OCI-LY7 (cell line): ENCODE results near the gene DNAJC11. TPM values are rescaled to one million over a fixed set of nuclear protein-coding genes. Genes with fewer than 3 reads are reported as not detected.

Source experiments
- BruUV-seq: library from RNA; stranded (reverse); fragments of 400-500 nt; replicated peaks from 2 replicates; lab custom pipeline; 2021; lab: Mats Ljungman, UMichigan
- CTCF ChIA-PET: fragments of 300-600 bp; sonication (Branson Sonifier 250); formaldehyde crosslinking; loops from one replicate; lab custom pipeline; 2022; ENCODE audit warnings: antibody characterized with exemption; ENCODE audit not compliant: unreplicated experiment; lab: Charles Lee
- POLR2A ChIA-PET: fragments of 300-600 bp; sonication (Branson Sonifier 250); formaldehyde crosslinking; loops from one replicate; lab custom pipeline; 2022; ENCODE audit warnings: antibody characterized with exemption; lab: Charles Lee
- DNase-seq: peaks from one replicate; pipeline ENCODE4 v3.0.0-alpha.2; 2015; ENCODE audit warnings: low spot score
- H2AFZ ChIP-seq: fragments of 200-600 bp; sonication (generic), shearing (Covaris generic); 2 replicates; pipeline ENCODE4 v1.6.1; 2014; ENCODE audit warnings: mild to moderate bottlenecking, antibody characterized with exemption, low read length, moderate library complexity
- H3K27ac ChIP-seq: fragments of 200-600 bp; sonication (generic); 2 replicates; pipeline ENCODE4 v1.5.1; 2014; ENCODE audit warnings: mixed run types, low read depth, mild to moderate bottlenecking, moderate library complexity, low read length, inconsistent platforms; ENCODE audit not compliant: poor library complexity, severe bottlenecking
- H3K36me3 ChIP-seq: fragments of 200-600 bp; sonication (generic); 2 replicates; pipeline ENCODE4 v1.6.1; 2014; ENCODE audit warnings: mild to moderate bottlenecking, antibody characterized with exemption, low read length, moderate library complexity, mixed read lengths; ENCODE audit not compliant: insufficient read depth
- H3K4me1 ChIP-seq: fragments of 200-600 bp; sonication (generic); 2 replicates; pipeline ENCODE4 v1.5.1; 2014; ENCODE audit warnings: mild to moderate bottlenecking, low read length; ENCODE audit not compliant: insufficient read depth, poor library complexity, severe bottlenecking
- H3K4me2 ChIP-seq: fragments of 200-600 bp; sonication (generic); 2 replicates; pipeline ENCODE4 v1.6.1; 2014; ENCODE audit warnings: mild to moderate bottlenecking, low read length
- H3K4me3 ChIP-seq: fragments of 200-600 bp; sonication (generic); 2 replicates; pipeline ENCODE4 v1.5.1; 2014; ENCODE audit warnings: mild to moderate bottlenecking, low read depth, low read length; ENCODE audit not compliant: poor library complexity, severe bottlenecking
- H3K79me2 ChIP-seq: fragments of 200-600 bp; sonication (generic); 2 replicates; pipeline ENCODE4 v1.6.1; 2016; ENCODE audit warnings: low read depth, mild to moderate bottlenecking, low read length, moderate library complexity, mixed read lengths; ENCODE audit not compliant: insufficient read depth
- H3K9me2 ChIP-seq: fragments of 200-600 bp; sonication (generic); 2 replicates; pipeline ENCODE4 v1.6.1; 2016; ENCODE audit warnings: mild to moderate bottlenecking, low read length, mixed read lengths; ENCODE audit not compliant: insufficient read depth
- H3K9me3 ChIP-seq: fragments of 200-600 bp; sonication (generic); 2 replicates; pipeline ENCODE4 v1.6.1; 2014; ENCODE audit warnings: mild to moderate bottlenecking, mixed run types, low read length, mixed read lengths
- H4K20me1 ChIP-seq: fragments of 200-600 bp; sonication (generic); 2 replicates; pipeline ENCODE4 v1.6.1; 2014; ENCODE audit warnings: mild to moderate bottlenecking, antibody characterized with exemption, low read length, moderate library complexity, mixed read lengths; ENCODE audit not compliant: insufficient read depth
- CTCF ChIP-seq: fragments of 200-600 bp; sonication (generic); conservative IDR thresholded peaks from 2 replicates; pipeline ENCODE4 v1.5.1; 2014; ENCODE audit warnings: mild to moderate bottlenecking, antibody characterized with exemption, low read length, moderate library complexity, mixed read lengths
- EZH2phosphoT487 ChIP-seq: fragments of 200-600 bp; sonication (generic); IDR thresholded peaks from 2 replicates; pipeline ENCODE4 v1.6.1; 2018; ENCODE audit warnings: low read depth, borderline replicate concordance, mild to moderate bottlenecking, mixed run types, antibody characterized with exemption, low read length, moderate library complexity, mixed read lengths
- intact Hi-C: fragments of 100-400 bp; cut with micrococcal nuclease; formaldehyde crosslinking; loops from one replicate; pipeline ENCODE4 v1.10.0; 2022; ENCODE audit not compliant: unreplicated experiment
- total RNA-seq, 2 experiments: library from RNA; depleted of rRNA in 1 of 2; stranded (reverse); fragments of >200 nt in 1 of 2; shearing (Covaris generic) in 1 of 2; gene quantifications; 2 replicates each; pipeline ENCODE4 v1.2.3, GENCODE V29; 2014 to 2022

DNAJC11 gene
- total RNA-seq, 2 experiments from 2014 or later: 31.0 to 65.6 TPM

- no peaks in the 10 kb centered on the region for H3K4me1 ChIP-seq
- H3K36me3 ChIP-seq: peaks cover 44% of the 10 kb centered on the region
- POLR2A ChIA-PET: no interaction called here
- CTCF ChIA-PET: no interaction called here
- no peak overlapping the region for H2AFZ ChIP-seq
- no peaks in the 10 kb centered on the region for H3K9me3 ChIP-seq
- no peak overlapping the region for H3K4me2 ChIP-seq
- H3K27ac ChIP-seq: no peak overlapping the region
- DNase-seq: no peak
- H3K79me2 ChIP-seq: peaks cover 67% of the 10 kb centered on the region
- intact Hi-C loops: no loop called here
- BruUV-seq: no TSS peak
- H3K9me2 ChIP-seq: no peaks in the 10 kb centered on the region
- TF ChIP-seq EZH2phosphoT487: no peak
- TF ChIP-seq CTCF: no peak
- H3K4me3 ChIP-seq: no peak overlapping the region
- peaks cover 13% of the 10 kb centered on the region; the same call in 1 of the 2 replicates for H4K20me1 ChIP-seq
Observed at GRCh38 chr1:6690186-6690585, 11.4 kb downstream of the DNAJC11 start.

GRCh38 chr1:6688757-6689156 lies 12.9 kb downstream of the DNAJC11 start:
- no peak overlapping the region for H3K27ac ChIP-seq
- POLR2A ChIA-PET: no interaction called here
- peaks cover 73% of the 10 kb centered on the region for H3K79me2 ChIP-seq
- no peaks in the 10 kb centered on the region for H3K4me1 ChIP-seq
- no peaks in the 10 kb centered on the region for H3K9me2 ChIP-seq
- no TSS peak for BruUV-seq
- no peaks in the 10 kb centered on the region for H3K9me3 ChIP-seq
- intact Hi-C loops: no loop called here
- no peak overlapping the region for H2AFZ ChIP-seq
- H3K36me3 ChIP-seq: peaks cover 43% of the 10 kb centered on the region
- peaks cover 13% of the 10 kb centered on the region; the same call in 1 of the 2 replicates for H4K20me1 ChIP-seq
- no peak for TF ChIP-seq EZH2phosphoT487
- no peak for TF ChIP-seq CTCF
- H3K4me2 ChIP-seq: no peak overlapping the region
- CTCF ChIA-PET: no interaction called here
- DNase-seq: no peak
- H3K4me3 ChIP-seq: no peak overlapping the region

- H2AFZ ChIP-seq: no peak overlapping the region
- intact Hi-C loops: no loop called here
Observed at GRCh38 chr1:6688001-6688400, 13.6 kb downstream of the DNAJC11 start.

More at GRCh38 chr1:6688001-6688400, 13.6 kb downstream of the DNAJC11 start:
- TF ChIP-seq CTCF: no peak
- H4K20me1 ChIP-seq: peaks cover 13% of the 10 kb centered on the region; the same call in 1 of the 2 replicates
- ChIA-PET CTCF (no interaction called here), POLR2A (no interaction called here)
- H3K27ac ChIP-seq: no peak overlapping the region
- H3K9me2 ChIP-seq: no peaks in the 10 kb centered on the region
- no peak overlapping the region for H3K4me2 ChIP-seq
- DNase-seq: no peak
- H3K79me2 ChIP-seq: peaks cover 76% of the 10 kb centered on the region
- H3K36me3 ChIP-seq: peaks cover 46% of the 10 kb centered on the region
- no peaks in the 10 kb centered on the region for H3K9me3 ChIP-seq
- H3K4me1 ChIP-seq: no peaks in the 10 kb centered on the region
- no TSS peak for BruUV-seq
- no peak overlapping the region for H3K4me3 ChIP-seq
